GM19463 (cell line): Measurements from ENCODE around the gene LRRC36.

Source experiments
- ATAC-seq: cut with Tn5 transposase; IDR thresholded peaks from one replicate; pipeline ENCODE4 v1.9.1; 2021; ENCODE audit warnings: mild to moderate bottlenecking, moderate library complexity; ENCODE audit not compliant: unreplicated experiment

LRRC36 gene

DNA sequence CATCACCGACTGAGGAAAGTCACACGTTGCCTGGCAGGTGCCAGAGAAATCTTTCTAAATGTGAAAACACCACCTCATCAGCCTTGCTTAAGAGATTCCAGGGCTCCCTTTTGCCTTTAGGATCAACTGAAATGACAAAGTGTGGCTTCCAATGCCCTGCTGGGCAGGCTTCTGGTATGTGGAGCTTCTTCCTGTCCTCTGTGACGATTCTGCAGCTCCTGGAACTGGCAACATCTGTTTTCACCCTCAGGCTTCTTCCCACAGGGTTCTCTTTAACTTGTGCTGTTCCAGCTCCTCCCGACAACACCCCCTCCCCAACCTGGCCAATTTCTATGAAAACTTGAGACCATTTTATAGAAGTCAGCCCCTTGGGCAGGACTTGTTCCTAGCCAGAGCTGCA lies 94.4 kb downstream of the LRRC36 start:
- ATAC-seq, result no peak

DNA sequence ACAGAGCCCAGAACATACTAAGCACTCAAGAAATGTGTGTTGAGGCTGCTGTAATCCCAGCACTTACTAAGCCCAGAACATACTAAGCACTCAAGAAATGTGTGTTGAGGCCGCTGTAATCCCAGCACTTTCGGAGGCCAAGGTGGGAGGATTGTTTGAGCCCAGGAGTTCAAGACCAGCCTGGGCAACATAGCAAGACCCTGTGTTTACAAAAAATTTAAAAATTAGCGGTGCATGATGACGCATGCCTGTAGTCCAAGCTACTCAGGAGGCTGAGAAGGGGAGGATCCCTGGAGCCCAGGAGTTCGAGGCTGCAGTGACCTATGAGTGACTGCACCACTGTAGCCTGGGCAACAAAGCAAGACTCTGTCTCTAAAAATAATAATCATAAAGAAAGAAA lies 96.4 kb downstream of the LRRC36 start:
- ATAC-seq, result no peak

DNA sequence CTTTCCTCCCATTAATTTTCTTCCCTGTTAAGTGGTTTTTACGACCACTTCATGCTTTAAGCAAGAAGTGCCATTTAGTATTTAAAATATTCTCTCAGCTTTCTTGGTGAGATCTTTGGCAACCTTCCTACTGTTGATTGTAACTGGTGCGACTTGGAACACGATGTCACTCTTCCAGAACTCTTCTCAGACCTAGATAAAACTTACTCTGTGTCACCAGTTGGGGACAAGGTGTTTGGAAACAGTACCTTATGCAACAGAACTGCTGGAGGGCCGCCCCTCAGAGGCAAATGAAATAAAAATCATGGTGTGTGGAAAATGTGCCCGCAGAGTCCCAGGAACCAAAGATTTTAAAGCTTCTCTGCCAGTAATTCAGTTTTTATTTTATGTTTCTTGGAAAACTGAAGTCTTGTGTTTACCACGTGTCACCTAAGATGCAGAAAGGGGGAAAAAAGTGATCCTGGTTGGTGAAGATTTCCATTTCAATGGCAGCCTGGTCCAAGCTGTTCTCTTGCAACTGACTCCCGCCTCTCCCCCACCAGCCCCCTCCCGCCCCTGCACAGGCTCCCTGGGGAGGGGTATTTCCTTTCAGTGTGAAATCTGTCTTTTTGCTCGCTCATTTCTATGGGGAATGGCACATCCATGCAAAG lies 97.1 kb downstream of the LRRC36 start:
- no peak for ATAC-seq

DNA sequence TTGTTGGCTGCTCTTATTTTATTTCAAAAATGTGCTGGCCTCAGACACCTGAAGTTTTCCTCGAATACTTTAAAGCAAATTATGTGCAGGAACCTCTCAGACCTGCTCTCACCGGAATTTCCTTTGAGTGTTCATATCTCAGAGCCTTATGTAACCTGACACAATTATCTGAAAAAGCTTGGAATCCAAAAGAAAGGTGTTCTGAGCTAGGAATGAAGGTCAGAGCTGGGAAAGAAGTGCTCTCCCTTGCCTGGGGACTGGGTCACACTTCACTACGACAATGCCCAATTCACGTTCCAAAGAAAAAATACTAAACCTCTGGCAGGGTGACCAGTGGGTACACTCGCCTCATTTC lies 97.6 kb downstream of the LRRC36 start:
- no peak for ATAC-seq

GRCh38 chr16:67425061-67425460 lies 98.4 kb downstream of the LRRC36 start:
- ATAC-seq, result no peak

DNA sequence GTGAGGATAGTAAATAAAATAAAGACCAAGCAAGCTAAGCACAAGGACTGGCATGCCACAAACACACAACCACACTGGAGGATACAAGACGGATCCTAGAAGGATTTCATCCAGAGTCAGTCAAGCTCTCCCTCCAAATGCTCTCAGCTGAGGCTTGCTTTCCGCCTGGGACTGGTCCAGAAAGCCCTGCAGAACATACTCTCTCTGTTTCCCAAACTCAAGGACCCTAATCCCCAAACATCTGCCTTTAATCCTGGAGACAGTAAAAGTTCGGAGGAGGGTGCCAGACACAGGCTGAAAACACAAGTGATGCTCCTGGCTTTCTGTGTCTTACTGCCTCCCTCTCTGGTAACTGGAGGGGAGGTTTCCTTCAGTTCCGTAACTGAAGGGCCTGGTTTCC lies 99.0 kb downstream of the LRRC36 start:
- no peak for ATAC-seq

GRCh38 chr16:67426022-67426421 lies 99.4 kb downstream of the LRRC36 start:
- ATAC-seq, result no peak

- ATAC-seq, result no peak
Measured at GRCh38 chr16:67426950-67427349, 100.3 kb downstream of the LRRC36 start.

DNA sequence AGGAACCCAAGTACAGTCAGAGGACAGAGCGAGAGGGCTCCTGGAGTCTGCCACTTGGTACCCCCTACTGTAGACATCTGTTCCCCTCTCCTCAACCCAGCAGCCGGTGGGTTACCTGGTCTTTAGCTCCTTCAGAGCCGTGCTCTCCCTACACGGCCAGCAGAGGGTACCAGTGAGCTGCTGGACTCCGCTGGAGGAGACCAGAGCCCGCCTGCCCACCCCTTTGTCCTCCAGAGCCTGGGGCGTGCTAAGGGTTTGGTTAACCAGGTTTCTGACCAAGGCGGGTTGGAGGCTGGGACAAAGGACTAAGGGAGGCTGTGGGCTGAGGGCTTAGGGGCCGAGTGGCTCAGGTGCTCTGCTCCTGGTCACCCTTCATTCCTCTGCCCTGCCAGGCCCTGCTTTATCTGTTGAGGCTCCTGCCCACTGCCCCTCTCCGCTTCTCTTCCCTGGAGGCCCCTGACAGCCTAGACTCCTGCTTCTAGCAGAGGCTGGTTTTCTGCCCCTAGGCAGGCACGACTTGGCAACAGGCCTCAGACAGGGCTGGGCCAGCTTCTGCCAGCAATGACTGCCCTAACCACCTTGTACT lies 101.6 kb downstream of the LRRC36 start:
- ATAC-seq, result no peak

GRCh38 chr16:67429053-67429798 lies 102.6 kb downstream of the LRRC36 start:
- ATAC-seq, result no peak

- ATAC-seq, result no peak
Measured at GRCh38 chr16:67429799-67430503, 103.3 kb downstream of the LRRC36 start.

DNA sequence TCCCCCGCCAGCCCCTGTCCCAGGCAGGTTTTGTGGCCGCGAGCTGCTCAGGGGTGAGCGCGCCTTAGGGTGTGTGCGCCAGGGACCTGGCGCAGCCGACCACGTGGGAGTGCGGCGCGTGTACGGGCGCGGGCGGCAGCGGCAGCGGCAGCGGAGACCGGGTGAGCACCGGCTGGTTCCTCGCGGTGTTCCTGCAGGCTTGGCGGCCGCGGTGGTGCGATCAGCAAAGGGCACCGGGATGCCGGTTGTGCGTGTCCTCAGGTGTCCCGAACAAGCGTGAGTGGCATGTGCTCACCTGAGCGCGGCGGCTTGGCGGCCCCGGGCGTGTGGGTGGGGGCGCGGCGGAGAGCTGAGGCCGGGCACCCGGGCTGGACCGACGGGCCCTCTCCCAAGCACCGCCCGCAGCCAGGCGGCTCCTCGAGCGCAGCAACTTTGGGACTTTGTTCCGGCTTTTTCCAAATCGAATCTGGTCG lies 103.9 kb downstream of the LRRC36 start:
- ATAC-seq, result no peak

DNA sequence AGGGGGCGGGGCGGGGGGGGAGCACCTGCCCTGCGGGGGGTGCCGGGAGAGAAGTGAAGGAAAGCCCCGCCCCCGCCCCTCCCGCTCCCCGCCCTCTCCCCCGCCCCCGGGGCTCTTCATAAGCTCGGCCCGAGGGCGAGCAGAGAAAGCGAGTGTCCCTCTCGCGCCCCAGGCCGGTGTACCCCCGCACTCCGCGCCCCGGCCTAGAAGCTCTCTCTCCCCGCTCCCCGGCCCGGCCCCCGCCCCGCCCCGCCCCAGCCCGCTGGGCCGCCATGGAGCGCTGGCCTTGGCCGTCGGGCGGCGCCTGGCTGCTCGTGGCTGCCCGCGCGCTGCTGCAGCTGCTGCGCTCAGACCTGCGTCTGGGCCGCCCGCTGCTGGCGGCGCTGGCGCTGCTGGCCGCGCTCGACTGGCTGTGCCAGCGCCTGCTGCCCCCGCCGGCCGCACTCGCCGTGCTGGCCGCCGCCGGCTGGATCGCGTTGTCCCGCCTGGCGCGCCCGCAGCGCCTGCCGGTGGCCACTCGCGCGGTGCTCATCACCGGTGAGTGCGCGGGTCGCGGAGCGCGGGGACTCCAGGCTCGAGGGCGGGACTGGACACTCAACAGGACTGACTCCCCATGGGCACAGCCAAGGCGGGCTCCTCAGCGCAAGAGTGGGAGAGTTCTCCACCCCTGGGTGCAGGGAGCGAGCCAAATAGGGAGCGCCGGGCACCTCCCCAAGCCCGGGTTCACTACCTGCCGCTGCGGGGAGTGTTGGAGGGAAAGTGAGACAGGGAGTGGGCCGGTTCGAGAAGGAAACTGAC lies 104.6 kb downstream of the LRRC36 start, which contains the start of gene HSD11B2:
Gene HSD11B2 (plus strand): TSS at position 145 of the 798 bp plus-strand sequence. CDS start 128 bp downstream, at position 273.
- ATAC-seq, result no peak

GRCh38 chr16:67431775-67432505 lies 105.3 kb downstream of the LRRC36 start:
- ATAC-seq, result no peak

- ATAC-seq, result no peak
Measured at GRCh38 chr16:67432506-67432890, 105.9 kb downstream of the LRRC36 start.

DNA sequence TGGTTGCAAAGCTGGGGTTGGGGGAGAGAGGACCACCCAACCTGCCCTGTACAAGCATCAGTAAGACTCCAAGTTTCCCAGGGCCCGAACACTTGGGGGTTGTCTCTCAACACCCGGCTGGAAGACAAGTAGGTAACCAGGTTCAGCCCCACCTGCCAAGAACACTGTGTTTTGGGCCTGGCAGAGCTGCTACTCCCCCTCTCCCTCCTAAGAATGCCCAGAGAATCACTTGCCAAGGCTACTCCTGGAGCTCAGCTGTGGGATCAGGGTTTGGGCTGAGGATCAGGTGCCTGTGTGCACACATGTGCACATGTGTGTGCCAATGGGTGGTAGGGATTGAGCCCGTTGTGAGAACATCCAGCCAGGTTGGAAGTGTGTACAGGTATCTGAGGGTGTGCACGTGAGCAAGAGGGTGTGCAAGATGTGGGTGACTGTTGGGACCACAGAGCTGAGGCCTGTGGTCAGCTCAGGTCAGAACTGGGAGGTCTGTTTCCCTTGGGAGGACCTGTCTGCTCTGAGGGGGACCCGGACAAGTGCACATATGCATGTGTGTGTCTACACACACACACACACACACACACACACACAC lies 106.6 kb downstream of the LRRC36 start:
- ATAC-seq, result no peak
